H9 (cell line): ENCODE measurements around the gene WDFY1. TPM values are rescaled to one million over a fixed set of nuclear protein-coding genes. Genes with fewer than 3 reads are reported as not detected.

Source experiments
- DNase-seq: peaks from one replicate; pipeline ENCODE4 v3.0.0-alpha.2; 2017
- H2AFZ ChIP-seq: one replicate; pipeline ENCODE4 v1.6.1; 2013; ENCODE audit warnings: mild to moderate bottlenecking, low read length, control low read depth, moderate library complexity
- H2AK5ac ChIP-seq: 2 replicates; pipeline ENCODE4 v1.6.1; 2013; ENCODE audit warnings: low read length, control low read depth, mixed read lengths; ENCODE audit not compliant: insufficient read length
- H2BK120ac ChIP-seq: one replicate; pipeline ENCODE4 v1.6.1; 2013; ENCODE audit warnings: low read depth, mild to moderate bottlenecking, low read length, control low read depth, inconsistent platforms; ENCODE audit not compliant: poor library complexity, severe bottlenecking
- H2BK12ac ChIP-seq: 2 replicates; pipeline ENCODE4 v1.6.1; 2013; ENCODE audit warnings: low read length, control low read depth, mixed read lengths, low read depth; ENCODE audit not compliant: insufficient read length
- H2BK15ac ChIP-seq: 2 replicates; pipeline ENCODE4 v1.6.1; 2013; ENCODE audit warnings: low read depth, low read length, control low read depth
- H2BK20ac ChIP-seq: one replicate; pipeline ENCODE4 v1.6.1; 2013; ENCODE audit warnings: low read depth, mild to moderate bottlenecking, low read length, control low read depth, inconsistent platforms; ENCODE audit not compliant: poor library complexity, severe bottlenecking
- H2BK5ac ChIP-seq: 2 replicates; pipeline ENCODE4 v1.6.1; 2013; ENCODE audit warnings: low read length, control low read depth, mixed read lengths; ENCODE audit not compliant: insufficient read length
- H3K14ac ChIP-seq: 2 replicates; pipeline ENCODE4 v1.6.1; 2013; ENCODE audit warnings: low read length, control low read depth; ENCODE audit not compliant: insufficient read depth
- H3K18ac ChIP-seq: 2 replicates; pipeline ENCODE4 v1.6.1; 2013; ENCODE audit warnings: low read depth, mild to moderate bottlenecking, mixed read lengths, low read length, control low read depth; ENCODE audit not compliant: insufficient read length
- H3K23ac ChIP-seq: 2 replicates; pipeline ENCODE4 v1.6.1; 2013; ENCODE audit warnings: low read length, control low read depth, mixed read lengths, low read depth; ENCODE audit not compliant: insufficient read length
- H3K23me2 ChIP-seq: 2 replicates; pipeline ENCODE4 v1.6.1; 2013; ENCODE audit warnings: low read depth, mild to moderate bottlenecking, mixed read lengths, low read length, control low read depth; ENCODE audit not compliant: insufficient read length, poor library complexity, severe bottlenecking
- H3K27ac ChIP-seq: 2 replicates; pipeline ENCODE4 v1.5.1; 2013; ENCODE audit warnings: low read length, control low read depth, mixed read lengths, low read depth; ENCODE audit not compliant: insufficient read length
- H3K27me3 ChIP-seq: 2 replicates; pipeline ENCODE4 v1.6.1; 2013; ENCODE audit warnings: low read length, control low read depth, inconsistent platforms; ENCODE audit not compliant: insufficient read depth
- H3K4ac ChIP-seq: 2 replicates; pipeline ENCODE4 v1.6.1; 2013; ENCODE audit warnings: low read depth, mild to moderate bottlenecking, control low read depth, inconsistent platforms, low read length, moderate library complexity
- H3K4me1 ChIP-seq: 2 replicates; pipeline ENCODE4 v1.6.1; 2013; ENCODE audit warnings: low read length, control low read depth, inconsistent platforms; ENCODE audit not compliant: insufficient read depth
- H3K4me2 ChIP-seq: 2 replicates; pipeline ENCODE4 v1.6.1; 2013; ENCODE audit warnings: low read length, control low read depth, mixed read lengths; ENCODE audit not compliant: insufficient read length, insufficient read depth
- H3K56ac ChIP-seq: 2 replicates; pipeline ENCODE4 v1.6.1; 2013; ENCODE audit warnings: low read depth, mild to moderate bottlenecking, mixed read lengths, low read length, control low read depth; ENCODE audit not compliant: insufficient read length
- H3K79me1 ChIP-seq: 2 replicates; pipeline ENCODE4 v1.6.1; 2013; ENCODE audit warnings: low read depth, mild to moderate bottlenecking, moderate library complexity, low read length, control low read depth, inconsistent platforms; ENCODE audit not compliant: insufficient read depth, poor library complexity, severe bottlenecking
- H3K79me2 ChIP-seq: 2 replicates; pipeline ENCODE4 v1.6.1; 2013; ENCODE audit warnings: low read length, control low read depth, inconsistent platforms; ENCODE audit not compliant: insufficient read depth
- H3K9ac ChIP-seq: 2 replicates; pipeline ENCODE4 v1.6.1; 2013; ENCODE audit warnings: low read length, control low read depth, mixed read lengths; ENCODE audit not compliant: insufficient read length; ENCODE audit errors: extremely low read depth
- H3K9me3 ChIP-seq: one replicate; pipeline ENCODE4 v1.6.1; 2013; ENCODE audit warnings: low read depth, low read length, inconsistent platforms; ENCODE audit not compliant: control insufficient read depth
- H3T11ph ChIP-seq: one replicate; pipeline ENCODE4 v1.6.1; 2013; ENCODE audit warnings: mild to moderate bottlenecking, low read length, control low read depth, inconsistent platforms
- H4K20me1 ChIP-seq: one replicate; pipeline ENCODE4 v1.6.1; 2013; ENCODE audit not compliant: control insufficient read depth, insufficient read length, insufficient read depth
- H4K5ac ChIP-seq: 2 replicates; pipeline ENCODE4 v1.6.1; 2013; ENCODE audit warnings: low read depth, mild to moderate bottlenecking, mixed read lengths, low read length, control low read depth; ENCODE audit not compliant: insufficient read length
- H4K8ac ChIP-seq: replicated peaks from 2 replicates; pipeline ENCODE4 v1.6.1; 2013; ENCODE audit warnings: low read length, control low read depth, mixed read lengths, low read depth; ENCODE audit not compliant: insufficient read length
- H4K91ac ChIP-seq: 2 replicates; pipeline ENCODE4 v1.6.1; 2013; ENCODE audit warnings: low read depth, mild to moderate bottlenecking, moderate library complexity, mixed read lengths, low read length, control low read depth; ENCODE audit not compliant: insufficient read length
- H3K27ac Mint-ChIP-seq, 3 experiments: 2 replicates in 2 of 3; 3 replicates in 1 of 3; pipeline ENCODE4 v1.8.0; 2020 to 2021; ENCODE audit warnings: mixed read lengths in 3 of 3, mild to moderate bottlenecking in 1 of 3, moderate library complexity in 1 of 3
- H3K27me3 Mint-ChIP-seq: 2 replicates; pipeline ENCODE4 v1.8.0; 2021; ENCODE audit warnings: low read depth, mild to moderate bottlenecking, moderate library complexity, mixed read lengths
- H3K36me3 Mint-ChIP-seq, 3 experiments: 2 replicates in 2 of 3; 3 replicates in 1 of 3; pipeline ENCODE4 v1.8.0; 2020 to 2021; ENCODE audit warnings: low read depth in 3 of 3, mixed read lengths in 3 of 3; ENCODE audit not compliant: insufficient read depth in 1 of 3
- H3K4me1 Mint-ChIP-seq, 2 experiments: 2 replicates each; pipeline ENCODE4 v1.8.0; 2020; ENCODE audit warnings: mixed read lengths in 2 of 2
- H3K4me3 Mint-ChIP-seq, 2 experiments: 2 replicates in 1 of 2; 3 replicates in 1 of 2; pipeline ENCODE4 v1.8.0; 2020 to 2021; ENCODE audit warnings: mild to moderate bottlenecking in 2 of 2, mixed read lengths in 2 of 2, moderate library complexity in 1 of 2
- H3K9me3 Mint-ChIP-seq, 2 experiments: 2 replicates in 1 of 2; 3 replicates in 1 of 2; pipeline ENCODE4 v1.8.0; 2020; ENCODE audit warnings: mild to moderate bottlenecking in 2 of 2, mixed read lengths in 2 of 2, moderate library complexity in 1 of 2
- CTCF ChIP-seq: fragments of 200-600 bp; sonication (generic); conservative IDR thresholded peaks from 3 replicates; pipeline ENCODE4 v1.8.0; 2021; ENCODE audit warnings: antibody characterized with exemption, mild to moderate bottlenecking
- WGBS: extraction: QIAGEN DNeasy Blood & Tissue Kit; methylation state at CpG from one replicate; pipeline ENCODE4 v1.1.7; 2013; ENCODE audit warnings: missing lambda C conversion rate, low lambda C conversion rate, mixed read lengths; ENCODE audit not compliant: insufficient read length; ENCODE audit errors: extremely low coverage; 5-methylcytosine and 5-hydroxymethylcytosine counted together
- total RNA-seq: library from RNA; stranded (reverse); gene quantifications from 2 replicates; pipeline ENCODE4 v1.2.1, GENCODE V29; 2021

WDFY1 gene
- total RNA-seq, 1 experiment from 2014 or later: 54.1 TPM

- Histone ChIP-seq H2BK12ac (no peak overlapping the region), H4K91ac (no peak overlapping the region), H3K9ac (no peak overlapping the region), H3K18ac (no peak overlapping the region), H3K27ac (no peak overlapping the region), H3K9me3 (no peaks in the 10 kb centered on the region), H3K4me1 (no peaks in the 10 kb centered on the region), H2AK5ac (no peak overlapping the region), H4K20me1 (no peaks in the 10 kb centered on the region), H3K4me2 (no peak overlapping the region), H2BK15ac (no peak overlapping the region), H3K23me2 (no peaks in the 10 kb centered on the region), H3K56ac (no peak overlapping the region), H2BK5ac (no peak overlapping the region), H3K23ac (no peak overlapping the region), H3T11ph (no peak overlapping the region), H3K27me3 (no peaks in the 10 kb centered on the region), H4K5ac (no peak overlapping the region), H3K14ac (no peak overlapping the region), H4K8ac (no peak overlapping the region), H3K4ac (no peak overlapping the region), H3K79me2 (peaks cover 9% of the 10 kb centered on the region; the same call in 1 of the 2 replicates), H2BK120ac (no peak overlapping the region), H2BK20ac (no peak overlapping the region), H3K79me1 (peaks cover 8% of the 10 kb centered on the region), H2AFZ (no peak overlapping the region)
- Mint-ChIP-seq H3K27ac (no peak overlapping the region; a peak in 1 of 7 replicates), H3K36me3 (peaks cover 25 to 36% (median 34%) of the 10 kb centered on the region in 3 experiments), H3K4me3 (no peak overlapping the region), H3K27me3 (no peaks in the 10 kb centered on the region), H3K9me3 (peaks cover 5 to 13% of the 10 kb centered on the region in 2 experiments), H3K4me1 (peaks cover 0 to 5% of the 10 kb centered on the region in 2 experiments; a peak in 2 of 4 replicates)
- no peak for DNase-seq
- no peak for TF ChIP-seq CTCF
- no CpG with 5 or more reads among the region's 3 CpGs for WGBS
These were observed 22.8 kb downstream of the WDFY1 start for GRCh38 chr2:223922308-223922707.
